ENCODE results near the gene SLC6A17.
A peak's percentile ranks its signal among the peaks of the same experiment; 100 is the strongest.

The SLC6A17 gene

GRCh38 chr1:110205591-110206155 is 55.4 kb downstream of the SLC6A17 start:
- no peak overlapping the region for H3K4me3 ChIP-seq (ENCODE audit: low read depth, low read length)
- no peak for TF ChIP-seq CTCF (IDR thresholded peaks at IDR 0.05; ENCODE audit: insufficient read depth, low read length, missing control alignments)
- DNase-seq (ENCODE audit: low read depth, low spot score), result no peak
- CTCF ChIA-PET, result interaction anchor here (1.3 to 16.1 kb wide), 11 partner anchors 10 to 290 kb away, joined by 3 to 1192 read pairs (median 74); partner anchors contain the start of gene RBM15
- POLR2A ChIA-PET, result no interaction called here

GRCh38 chr1:110206261-110206920 is 56.1 kb downstream of the SLC6A17 start:
- CTCF ChIA-PET, result interaction anchor here (0.9 to 16.1 kb wide), 30 partner anchors 10 to 301 kb away, joined by 3 to 1192 read pairs (median 16); partner anchors contain the start of gene RBM15
- DNase-seq (ENCODE audit: low read depth, low spot score), result no peak
- H3K4me3 ChIP-seq (ENCODE audit: low read depth, low read length), result no peak overlapping the region
- POLR2A ChIA-PET, result no interaction called here
- no peak for TF ChIP-seq CTCF (IDR thresholded peaks at IDR 0.05; ENCODE audit: insufficient read depth, low read length, missing control alignments)

GRCh38 chr1:110207831-110208230 is 57.5 kb downstream of the SLC6A17 start:
- POLR2A ChIA-PET, result interaction anchor here (0.7 to 1.5 kb wide), 5 partner anchors 8 to 131 kb away, joined by 3 to 8 read pairs (median 4); partner anchors contain the start of gene RBM15
- H3K4me3 ChIP-seq (ENCODE audit: low read depth, low read length), result no peak overlapping the region
- no peak for DNase-seq (ENCODE audit: low read depth, low spot score)
- TF ChIP-seq CTCF (IDR thresholded peaks at IDR 0.05; ENCODE audit: insufficient read depth, low read length, missing control alignments), result peak; percentile 94
- CTCF ChIA-PET, result interaction anchor here (0.6 to 16.1 kb wide), 67 partner anchors 6 to 299 kb away, joined by 3 to 1192 read pairs (median 7); partner anchors contain the start of genes RBM15 and SLC16A4

GRCh38 chr1:110208916-110209645 is 58.8 kb downstream of the SLC6A17 start:
- DNase-seq (ENCODE audit: low read depth, low spot score), result no peak
- ChIA-PET POLR2A (interaction anchor here (0.5 to 0.9 kb wide), 2 partner anchors 130 to 200 kb away, joined by 3 read pairs; partner anchors contain the start of gene RBM15), CTCF (interaction anchor here (0.8 to 16.1 kb wide), 45 partner anchors 7 to 293 kb away, joined by 3 to 1192 read pairs (median 11); partner anchors contain the start of gene RBM15)
- TF ChIP-seq CTCF (IDR thresholded peaks at IDR 0.05; ENCODE audit: insufficient read depth, low read length, missing control alignments), result no peak
- H3K4me3 ChIP-seq (ENCODE audit: low read depth, low read length), result peak overlapping the region; percentile 57

- POLR2A ChIA-PET, result interaction anchor here (0.9 kb wide), 1 partner anchor 129 kb away, joined by 3 read pairs; the partner anchor contains the start of gene RBM15
- DNase-seq (ENCODE audit: low read depth, low spot score), result no peak
- CTCF ChIA-PET, result interaction anchor here (0.8 to 16.1 kb wide), 21 partner anchors 9 to 286 kb away, joined by 3 to 1192 read pairs (median 28); partner anchors contain the start of gene RBM15
- peak within 1 kb of the TSS; percentile 57 for H3K4me3 ChIP-seq (ENCODE audit: low read depth, low read length)
- TF ChIP-seq CTCF (IDR thresholded peaks at IDR 0.05; ENCODE audit: insufficient read depth, low read length, missing control alignments), result no peak
Measured at GRCh38 chr1:110209715-110210603, 59.7 kb downstream of the SLC6A17 start, which contains the start of gene KCNC4. Gene KCNC4 (plus strand): TSS chr1:110210314. CDS start chr1:110211500, 1,186 bp downstream.
